ENCODE results near the gene MLLT3. TPM values are rescaled to one million over a fixed set of nuclear protein-coding genes. Genes with fewer than 3 reads are reported as not detected.
A peak's percentile ranks its signal among the peaks of the same experiment; 100 is the strongest.

MLLT3 gene
- total RNA-seq, 1 donor from 2014 or later, result 39.1 TPM

- Mint-ChIP-seq H3K36me3 (no peaks in the 10 kb centered on the region), H3K9me3 (peaks cover 3% of the 10 kb centered on the region)
- no peaks in the 10 kb centered on the region for H4K20me1 ChIP-seq (ENCODE audit: low read depth)
Measured at GRCh38 chr9:20320921-20321320, 301.4 kb downstream of the MLLT3 start.

GRCh38 chr9:20319641-20320337, 302.5 kb downstream of the MLLT3 start:
- H3K4me2 ChIP-seq, result no peak overlapping the region
- H3K27me3 Mint-ChIP-seq (ENCODE audit: insufficient read depth, low read depth), result peaks cover 4% of the 10 kb centered on the region
- no peaks in the 10 kb centered on the region for H3F3A ChIP-seq (ENCODE audit: low read depth)
- H3K9ac ChIP-seq, result no peak overlapping the region
- no peaks in the 10 kb centered on the region for H3K36me3 ChIP-seq
- H3K27ac Mint-ChIP-seq, result peak overlapping the region; percentile 64
- no peak overlapping the region for H2AFZ ChIP-seq (replicated peaks)
- H3K79me2 ChIP-seq (ENCODE audit: low read depth), result no peaks in the 10 kb centered on the region
- no peak overlapping the region for H3K27ac ChIP-seq
- H3K4me1 ChIP-seq, result peaks cover 19% of the 10 kb centered on the region
- peaks cover 3% of the 10 kb centered on the region for H3K9me3 Mint-ChIP-seq
- no peak overlapping the region for H3K4me3 ChIP-seq
- H3K4me3 Mint-ChIP-seq, result no peak overlapping the region
- no peaks in the 10 kb centered on the region for H3K9me3 ChIP-seq (ENCODE audit: low read depth)
- H3K4me1 Mint-ChIP-seq, result peaks cover 29% of the 10 kb centered on the region
- no peaks in the 10 kb centered on the region for H3K36me3 Mint-ChIP-seq
- H3K27me3 ChIP-seq, result no peaks in the 10 kb centered on the region
- DNase-seq (ENCODE audit: low spot score), result no peak
- H4K20me1 ChIP-seq (ENCODE audit: low read depth), result no peaks in the 10 kb centered on the region
- TF ChIP-seq CTCF (IDR thresholded peaks at IDR 0.05) (no peak), EZH2phosphoT487 (IDR thresholded peaks at IDR 0.05) (no peak), EZH2 (IDR thresholded peaks at IDR 0.05) (no peak)

More at GRCh38 chr9:20320921-20321320, 301.4 kb downstream of the MLLT3 start:
- Histone ChIP-seq H3K4me3 (no peak overlapping the region), H3K9ac (no peak overlapping the region), H3K9me3 (ENCODE audit: low read depth) (no peaks in the 10 kb centered on the region), H3K27ac (no peak overlapping the region), H3F3A (ENCODE audit: low read depth) (no peaks in the 10 kb centered on the region), H3K36me3 (no peaks in the 10 kb centered on the region), H3K4me2 (no peak overlapping the region), H3K27me3 (no peaks in the 10 kb centered on the region), H2AFZ (replicated peaks) (no peak overlapping the region), H3K79me2 (ENCODE audit: low read depth) (no peaks in the 10 kb centered on the region), H3K4me1 (peaks cover 19% of the 10 kb centered on the region)
- no peak for DNase-seq (ENCODE audit: low spot score)
- H3K4me1 Mint-ChIP-seq, result peaks cover 33% of the 10 kb centered on the region
- H3K27me3 Mint-ChIP-seq (ENCODE audit: insufficient read depth, low read depth), result peaks cover 4% of the 10 kb centered on the region
- H3K27ac Mint-ChIP-seq, result no peak overlapping the region
- no peak overlapping the region for H3K4me3 Mint-ChIP-seq
- no peak for TF ChIP-seq EZH2phosphoT487 (IDR thresholded peaks at IDR 0.05)
- TF ChIP-seq EZH2 (IDR thresholded peaks at IDR 0.05), result no peak
- no peak for TF ChIP-seq CTCF (IDR thresholded peaks at IDR 0.05)

DNA sequence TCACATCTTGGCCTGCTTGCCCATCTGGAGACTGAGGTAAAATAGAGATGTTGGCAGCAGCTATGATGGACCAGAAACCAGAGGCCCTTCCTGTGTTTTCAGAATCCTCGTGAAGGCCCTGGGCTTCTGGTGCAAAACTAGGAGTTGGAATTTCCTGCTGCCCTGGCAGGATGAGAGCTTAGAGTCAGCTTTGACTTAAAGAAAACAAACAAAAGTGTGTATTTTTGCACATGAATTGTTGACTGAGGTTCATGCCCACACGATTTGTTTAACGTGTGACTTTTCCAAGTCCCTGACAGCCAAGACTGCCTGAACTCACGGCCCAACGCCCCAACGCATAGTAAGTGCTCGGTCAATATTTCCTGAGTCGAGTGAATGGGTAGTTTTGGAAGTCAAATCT, 303.1 kb downstream of the MLLT3 start:
- Histone ChIP-seq H3K9ac (no peak overlapping the region), H3K9me3 (ENCODE audit: low read depth) (no peaks in the 10 kb centered on the region), H4K20me1 (ENCODE audit: low read depth) (no peaks in the 10 kb centered on the region), H3K4me1 (peaks cover 19% of the 10 kb centered on the region), H3K79me2 (ENCODE audit: low read depth) (no peaks in the 10 kb centered on the region), H3K27ac (no peak overlapping the region), H3K4me2 (no peak overlapping the region), H3K4me3 (no peak overlapping the region), H3K36me3 (no peaks in the 10 kb centered on the region), H2AFZ (replicated peaks) (no peak overlapping the region), H3F3A (ENCODE audit: low read depth) (no peaks in the 10 kb centered on the region), H3K27me3 (no peaks in the 10 kb centered on the region)
- no peak for DNase-seq (ENCODE audit: low spot score)
- H3K36me3 Mint-ChIP-seq, result no peaks in the 10 kb centered on the region
- H3K4me3 Mint-ChIP-seq, result no peak overlapping the region
- H3K27me3 Mint-ChIP-seq (ENCODE audit: insufficient read depth, low read depth), result peaks cover 4% of the 10 kb centered on the region
- peaks cover 25% of the 10 kb centered on the region for H3K4me1 Mint-ChIP-seq
- no peak for TF ChIP-seq CTCF (IDR thresholded peaks at IDR 0.05)
- TF ChIP-seq EZH2phosphoT487 (IDR thresholded peaks at IDR 0.05), result no peak
- TF ChIP-seq EZH2 (IDR thresholded peaks at IDR 0.05), result no peak
- H3K9me3 Mint-ChIP-seq, result peaks cover 3% of the 10 kb centered on the region
- no peak overlapping the region for H3K27ac Mint-ChIP-seq
